Upper lobe of right lung (tissue), 1 donor: Measurements from ENCODE around the gene GXYLT1. TPM values are rescaled to one million over a fixed set of nuclear protein-coding genes. Genes with fewer than 3 reads are reported as not detected.

Experiments
- ATAC-seq: fragments of 200-7000 bp; cut with Tn5 transposase; one replicate; pipeline ENCODE4 v1.9.1; 2020; ENCODE audit warnings: mild to moderate bottlenecking, moderate library complexity
- DNase-seq: peaks from one replicate; pipeline ENCODE4 v3.0.0-alpha.2; 2020
- H3K27ac ChIP-seq: fragments of 200-600 bp; one replicate; pipeline ENCODE4 v1.8.0; 2022
- H3K27me3 ChIP-seq: fragments of 200-600 bp; one replicate; pipeline ENCODE4 v1.8.0; 2022; ENCODE audit warnings: mild to moderate bottlenecking
- H3K36me3 ChIP-seq: fragments of 200-600 bp; one replicate; pipeline ENCODE4 v1.8.0; 2022
- H3K4me1 ChIP-seq: fragments of 200-600 bp; one replicate; pipeline ENCODE4 v1.8.0; 2022
- H3K4me3 ChIP-seq: fragments of 200-600 bp; one replicate; pipeline ENCODE4 v1.8.0; 2022; ENCODE audit warnings: mild to moderate bottlenecking
- H3K9me3 ChIP-seq: fragments of 200-600 bp; one replicate; pipeline ENCODE4 v1.8.0; 2022
- intact Hi-C: fragments of 100-400 bp; cut with DNase I; formaldehyde crosslinking; loops from one replicate; pipeline ENCODE4 v1.11.0; 2022
- total RNA-seq: library from RNA; stranded (reverse); fragmentation: NEBNext Ultra II Directional; extraction: Animal tissue kit (Norgen Biotek cat#: 25700); gene quantifications from one replicate; pipeline ENCODE4 v1.2.1, GENCODE V29; 2021
- TF ChIP-seq, protein P1 (sequence below): fragments of 200-600 bp; IDR thresholded peaks from one replicate; pipeline ENCODE4 v1.8.0; 2022; ENCODE audit warnings: antibody characterized with exemption
- donor health status: DM: no; HTN: yes; CAD: no; lungs with severe emphysema.

GXYLT1 gene
- total RNA-seq, 1 donor from 2014 or later = 15.7 TPM

DNA sequence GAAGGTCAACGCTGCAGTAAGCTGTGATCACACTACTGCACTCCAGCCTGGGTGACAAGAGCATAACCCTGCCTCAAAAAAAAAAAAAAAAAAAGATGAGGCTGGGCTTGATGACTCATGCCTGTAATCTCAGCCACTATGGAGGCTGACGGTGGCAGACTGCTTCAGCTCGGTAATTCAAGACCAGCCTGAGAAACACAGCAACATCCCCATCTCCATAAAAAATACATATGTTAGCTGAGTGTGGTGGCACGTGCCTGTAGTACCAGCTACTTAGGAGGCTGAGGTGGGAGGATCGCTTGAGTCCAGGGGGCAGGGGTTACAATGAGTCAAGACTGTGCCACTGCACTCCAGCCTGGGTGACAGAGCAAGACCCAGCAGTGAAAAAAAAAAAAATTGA lies 50.4 kb downstream of the GXYLT1 start:
- no peak overlapping the region for H3K4me3 ChIP-seq
- TF ChIP-seq, protein P1, sequence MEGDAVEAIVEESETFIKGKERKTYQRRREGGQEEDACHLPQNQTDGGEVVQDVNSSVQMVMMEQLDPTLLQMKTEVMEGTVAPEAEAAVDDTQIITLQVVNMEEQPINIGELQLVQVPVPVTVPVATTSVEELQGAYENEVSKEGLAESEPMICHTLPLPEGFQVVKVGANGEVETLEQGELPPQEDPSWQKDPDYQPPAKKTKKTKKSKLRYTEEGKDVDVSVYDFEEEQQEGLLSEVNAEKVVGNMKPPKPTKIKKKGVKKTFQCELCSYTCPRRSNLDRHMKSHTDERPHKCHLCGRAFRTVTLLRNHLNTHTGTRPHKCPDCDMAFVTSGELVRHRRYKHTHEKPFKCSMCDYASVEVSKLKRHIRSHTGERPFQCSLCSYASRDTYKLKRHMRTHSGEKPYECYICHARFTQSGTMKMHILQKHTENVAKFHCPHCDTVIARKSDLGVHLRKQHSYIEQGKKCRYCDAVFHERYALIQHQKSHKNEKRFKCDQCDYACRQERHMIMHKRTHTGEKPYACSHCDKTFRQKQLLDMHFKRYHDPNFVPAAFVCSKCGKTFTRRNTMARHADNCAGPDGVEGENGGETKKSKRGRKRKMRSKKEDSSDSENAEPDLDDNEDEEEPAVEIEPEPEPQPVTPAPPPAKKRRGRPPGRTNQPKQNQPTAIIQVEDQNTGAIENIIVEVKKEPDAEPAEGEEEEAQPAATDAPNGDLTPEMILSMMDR = no peak
- no peaks in the 10 kb centered on the region for H3K9me3 ChIP-seq
- no peaks in the 10 kb centered on the region for H3K27me3 ChIP-seq
- peaks cover 16% of the 10 kb centered on the region for H3K36me3 ChIP-seq
- no peaks in the 10 kb centered on the region for H3K4me1 ChIP-seq
- intact Hi-C loops = no loop called here
- DNase-seq (no peak), ATAC-seq (no peak)
- no peak overlapping the region for H3K27ac ChIP-seq

DNA sequence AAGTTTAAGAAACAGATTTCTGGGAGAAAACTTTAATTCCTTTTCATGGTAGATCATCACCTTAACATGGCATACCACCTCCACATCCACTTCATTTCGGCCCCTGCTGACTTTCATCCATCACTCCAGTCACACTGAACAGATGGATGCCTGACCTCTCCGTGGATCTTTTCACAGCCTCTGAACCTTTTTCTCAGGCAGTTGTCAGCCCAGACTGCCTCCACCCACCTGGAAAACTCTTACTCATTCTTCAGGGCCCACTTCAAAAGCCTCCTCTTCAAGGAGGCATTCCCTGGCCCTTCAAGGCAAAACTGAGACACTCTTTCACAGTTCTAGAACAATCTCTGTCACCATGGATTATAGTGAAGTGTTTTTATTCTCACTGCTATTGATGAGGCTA lies 52.9 kb downstream of the GXYLT1 start:
- H3K36me3 ChIP-seq = peaks cover 13% of the 10 kb centered on the region
- no peak for ATAC-seq
- H3K4me3 ChIP-seq = no peak overlapping the region
- no peaks in the 10 kb centered on the region for H3K4me1 ChIP-seq
- H3K27me3 ChIP-seq = no peaks in the 10 kb centered on the region
- H3K9me3 ChIP-seq = no peaks in the 10 kb centered on the region
- intact Hi-C loops = no loop called here
- no peak overlapping the region for H3K27ac ChIP-seq
- TF ChIP-seq, protein P1 = no peak
- no peak for DNase-seq

DNA sequence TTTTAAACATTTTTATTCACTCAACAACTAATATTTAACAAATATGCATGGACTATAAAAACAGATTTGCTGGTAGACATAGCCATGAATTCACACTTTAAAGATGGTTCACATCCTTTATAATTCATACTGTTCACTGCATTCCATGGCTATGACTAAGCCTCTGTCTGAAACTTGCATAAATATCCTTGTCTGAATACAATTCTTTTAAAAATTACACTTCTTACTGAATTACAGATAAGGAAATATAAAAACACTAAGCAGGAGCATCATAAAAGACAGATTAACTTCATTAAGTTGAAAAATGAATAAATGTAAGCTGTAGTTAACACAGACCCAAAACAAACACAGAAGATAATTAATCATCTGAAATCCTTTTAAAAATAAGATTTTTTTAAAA lies 53.8 kb downstream of the GXYLT1 start:
- DNase-seq (no peak), ATAC-seq (no peak)

DNA sequence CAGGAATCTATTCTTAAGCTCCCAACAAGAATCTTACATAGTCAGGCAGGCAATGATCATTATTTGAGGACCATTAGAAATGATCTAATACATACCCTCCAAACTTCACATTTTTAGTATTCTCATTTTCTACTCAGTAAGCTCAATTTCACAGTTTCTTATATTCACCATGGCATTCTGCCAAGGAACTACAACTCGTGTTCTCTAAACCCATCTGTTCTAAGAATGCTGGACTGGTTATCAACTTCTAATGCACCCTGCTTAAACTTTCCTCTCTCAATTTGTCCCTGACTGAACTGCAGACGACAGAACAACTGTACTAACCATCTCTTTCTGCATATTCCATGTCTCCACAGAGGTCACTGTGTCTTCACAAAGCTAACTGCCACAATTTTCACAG lies 58.6 kb downstream of the GXYLT1 start:
- Histone ChIP-seq H3K4me3 (no peak overlapping the region), H3K4me1 (no peaks in the 10 kb centered on the region), H3K27me3 (no peaks in the 10 kb centered on the region), H3K9me3 (no peaks in the 10 kb centered on the region), H3K36me3 (peaks cover 5% of the 10 kb centered on the region), H3K27ac (no peak overlapping the region)
- ATAC-seq = no peak
- intact Hi-C loops = no loop called here
- DNase-seq = no peak
- TF ChIP-seq, protein P1 = no peak

More for the DNA sequence above, 53.8 kb downstream of the GXYLT1 start:
- Histone ChIP-seq H3K36me3 (peaks cover 5% of the 10 kb centered on the region), H3K27me3 (no peaks in the 10 kb centered on the region), H3K9me3 (no peaks in the 10 kb centered on the region), H3K4me1 (no peaks in the 10 kb centered on the region), H3K27ac (no peak overlapping the region), H3K4me3 (no peak overlapping the region)
- TF ChIP-seq, protein P1 = no peak
- intact Hi-C loops = no loop called here

DNA sequence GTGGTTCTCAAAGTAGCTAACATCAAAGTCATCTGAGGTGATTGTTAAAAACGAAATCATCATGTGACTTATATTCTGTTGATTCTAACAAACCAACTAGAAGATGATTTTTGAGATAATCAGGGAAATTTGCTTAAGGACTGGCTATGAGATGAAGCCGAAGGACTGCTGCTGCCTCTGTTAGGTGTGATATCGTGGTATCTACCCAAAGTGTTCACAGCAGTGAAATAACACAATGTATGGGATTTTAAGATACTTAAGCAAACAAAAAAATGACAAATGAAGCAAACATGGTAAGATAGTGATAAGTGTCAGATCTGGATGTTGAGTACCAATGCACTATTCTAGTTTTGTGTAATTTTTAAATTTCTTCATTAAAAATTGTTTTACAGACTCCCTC lies 59.1 kb downstream of the GXYLT1 start:
- Histone ChIP-seq H3K4me3 (no peak overlapping the region), H3K27ac (no peak overlapping the region), H3K4me1 (no peaks in the 10 kb centered on the region), H3K36me3 (peaks cover 5% of the 10 kb centered on the region), H3K27me3 (no peaks in the 10 kb centered on the region), H3K9me3 (no peaks in the 10 kb centered on the region)
- intact Hi-C loops = no loop called here
- DNase-seq (no peak), ATAC-seq (no peak)
- TF ChIP-seq, protein P1 = no peak

DNA sequence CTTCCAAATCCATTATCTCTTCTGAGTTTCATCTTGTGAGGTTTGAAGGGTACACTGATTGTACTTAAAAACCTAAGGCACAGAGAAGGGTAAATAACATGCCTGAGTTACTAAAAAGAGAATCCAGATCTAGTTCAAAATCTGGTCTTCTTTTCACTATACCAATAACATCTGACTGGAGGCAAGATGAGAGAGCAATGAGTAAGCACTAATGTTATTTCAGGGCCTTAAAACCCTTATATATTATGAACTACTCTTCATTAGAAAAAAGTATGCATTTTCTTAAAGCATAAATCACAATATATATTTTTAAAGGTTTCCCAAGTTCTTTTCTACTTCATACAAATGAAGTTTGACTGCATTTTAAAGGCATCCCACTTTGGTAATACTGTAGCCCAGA lies 60.2 kb downstream of the GXYLT1 start:
- Histone ChIP-seq H3K4me1 (no peaks in the 10 kb centered on the region), H3K27me3 (no peaks in the 10 kb centered on the region), H3K9me3 (no peaks in the 10 kb centered on the region), H3K27ac (no peak overlapping the region), H3K4me3 (no peak overlapping the region), H3K36me3 (peaks cover 5% of the 10 kb centered on the region)
- TF ChIP-seq, protein P1 = no peak
- ATAC-seq (no peak), DNase-seq (no peak)
- intact Hi-C loops = no loop called here
